ENCODE results near the gene MTF2.

DNA sequence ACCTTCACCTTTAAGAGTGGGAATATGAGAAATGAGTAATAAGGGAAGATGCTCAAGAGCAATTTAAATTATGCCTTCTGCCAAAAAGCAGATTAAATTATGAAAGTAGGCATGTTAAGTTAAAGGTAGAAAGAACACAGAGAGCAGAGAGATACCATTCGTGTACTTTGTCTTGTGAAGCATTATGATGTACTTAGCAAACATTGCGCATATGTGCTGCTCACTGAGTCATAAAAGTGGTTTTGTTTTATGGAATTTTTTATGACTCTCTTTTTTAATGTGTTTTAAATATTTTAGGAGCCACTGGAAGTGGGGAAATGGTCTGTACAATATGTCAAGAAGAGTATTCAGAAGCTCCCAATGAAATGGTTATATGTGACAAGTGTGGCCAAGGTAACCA is 35.3 kb downstream of the MTF2 start:
- TF ChIP-seq, protein P1, sequence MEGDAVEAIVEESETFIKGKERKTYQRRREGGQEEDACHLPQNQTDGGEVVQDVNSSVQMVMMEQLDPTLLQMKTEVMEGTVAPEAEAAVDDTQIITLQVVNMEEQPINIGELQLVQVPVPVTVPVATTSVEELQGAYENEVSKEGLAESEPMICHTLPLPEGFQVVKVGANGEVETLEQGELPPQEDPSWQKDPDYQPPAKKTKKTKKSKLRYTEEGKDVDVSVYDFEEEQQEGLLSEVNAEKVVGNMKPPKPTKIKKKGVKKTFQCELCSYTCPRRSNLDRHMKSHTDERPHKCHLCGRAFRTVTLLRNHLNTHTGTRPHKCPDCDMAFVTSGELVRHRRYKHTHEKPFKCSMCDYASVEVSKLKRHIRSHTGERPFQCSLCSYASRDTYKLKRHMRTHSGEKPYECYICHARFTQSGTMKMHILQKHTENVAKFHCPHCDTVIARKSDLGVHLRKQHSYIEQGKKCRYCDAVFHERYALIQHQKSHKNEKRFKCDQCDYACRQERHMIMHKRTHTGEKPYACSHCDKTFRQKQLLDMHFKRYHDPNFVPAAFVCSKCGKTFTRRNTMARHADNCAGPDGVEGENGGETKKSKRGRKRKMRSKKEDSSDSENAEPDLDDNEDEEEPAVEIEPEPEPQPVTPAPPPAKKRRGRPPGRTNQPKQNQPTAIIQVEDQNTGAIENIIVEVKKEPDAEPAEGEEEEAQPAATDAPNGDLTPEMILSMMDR (IDR thresholded peaks at IDR 0.05; ENCODE audit: low read depth, low read length, poor library complexity, severe bottlenecking): no peak
- TF ChIP-seq EZH2phosphoT487 (IDR thresholded peaks at IDR 0.05; ENCODE audit: borderline replicate concordance, low read length): no peak
